ENCODE measurements around the gene HUS1B. TPM values are rescaled to one million over a fixed set of nuclear protein-coding genes. Genes with fewer than 3 reads are reported as not detected.

Gene HUS1B
- total RNA-seq = 0.98 TPM

DNA sequence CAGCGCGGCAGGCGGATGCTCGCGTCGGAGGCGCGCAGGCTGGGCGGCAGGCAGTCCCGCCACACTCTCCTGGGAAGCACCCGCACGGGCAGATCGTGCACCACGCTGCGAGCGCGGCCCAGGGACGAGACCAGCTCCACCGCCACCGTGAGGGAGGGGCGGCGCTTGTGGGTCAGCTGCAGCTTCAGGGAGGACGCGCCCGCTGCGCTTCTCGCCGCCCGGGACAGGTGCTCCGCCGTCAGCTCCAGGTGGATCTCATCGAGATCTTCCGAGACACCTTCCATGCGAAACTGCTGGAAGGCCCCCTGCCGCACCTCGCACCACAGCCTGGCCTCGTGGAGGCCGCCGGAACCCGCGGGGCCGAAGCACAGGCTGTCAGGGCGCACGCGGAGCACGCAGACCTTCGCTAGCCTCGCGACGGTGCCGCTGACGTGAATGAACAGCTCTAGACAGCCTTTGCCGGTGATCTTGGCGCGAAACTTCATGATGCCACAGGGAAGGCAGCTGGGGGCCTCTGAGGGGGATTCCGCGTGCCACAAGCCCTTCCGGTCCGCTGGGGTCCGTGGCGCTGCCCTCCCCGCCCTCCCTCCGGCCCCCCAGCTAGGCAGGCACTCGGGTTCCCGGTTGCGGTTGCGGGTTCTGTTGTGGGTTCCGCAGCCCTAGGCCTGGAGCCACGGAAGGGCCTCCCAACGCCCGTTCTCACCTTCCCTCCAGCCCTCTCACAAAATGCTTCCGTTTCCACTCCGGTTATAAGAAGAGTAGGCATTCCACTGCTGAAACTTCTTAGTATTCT, at the start of gene HUS1B:
Gene HUS1B (minus strand): TSS at position 641 of the 793 bp plus-strand sequence. CDS start 156 bp downstream, at position 485.
- Histone ChIP-seq H3K36me3 (peaks cover 0 to 6% of the 10 kb centered on the region in 2 donors), H3K4me3 (no peak within 1 kb of the TSS), H3K27ac (no peak within 1 kb of the TSS), H3K9me3 (no peaks in the 10 kb centered on the region), H3K4me1 (peaks cover 9% of the 10 kb centered on the region), H3K27me3 (no peaks in the 10 kb centered on the region)
- no peak for DNase-seq (ENCODE audit: extremely low spot score in 2 of 2)
- intact Hi-C loops (cut with DNase I) = no loop called here
- no peak for TF ChIP-seq POLR2AphosphoS5 (IDR thresholded peaks at IDR 0.05; ENCODE audit: insufficient read depth in 1 of 2, low read depth in 1 of 2)

DNA sequence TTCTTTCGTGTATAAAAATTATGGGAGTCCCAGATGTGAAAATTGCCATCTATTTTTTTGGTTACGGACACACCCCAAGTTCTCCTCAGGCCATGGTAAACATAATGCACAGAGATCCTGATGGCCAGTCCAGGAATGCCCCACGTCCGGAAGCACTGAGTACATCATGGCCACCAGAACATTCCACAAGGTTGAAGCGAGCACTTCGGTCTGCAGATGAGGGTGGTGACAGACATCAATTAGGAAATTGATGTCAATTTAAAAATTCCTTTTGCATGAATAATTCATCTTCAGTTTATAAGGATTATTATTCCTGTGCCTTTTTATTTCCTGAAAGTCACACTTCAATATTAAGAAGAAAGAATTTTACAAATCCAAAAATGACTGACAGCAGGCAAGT, 49.2 kb upstream of the HUS1B start:
- DNase-seq (ENCODE audit: extremely low spot score in 2 of 2) = no peak
- Histone ChIP-seq H3K4me1 (peaks cover 6% of the 10 kb centered on the region), H3K27ac (no peak overlapping the region), H3K36me3 (no peaks in the 10 kb centered on the region), H3K4me3 (no peak overlapping the region), H3K9me3 (no peaks in the 10 kb centered on the region), H3K27me3 (no peaks in the 10 kb centered on the region)
- intact Hi-C loops (cut with DNase I) = no loop called here
- TF ChIP-seq, protein P1, sequence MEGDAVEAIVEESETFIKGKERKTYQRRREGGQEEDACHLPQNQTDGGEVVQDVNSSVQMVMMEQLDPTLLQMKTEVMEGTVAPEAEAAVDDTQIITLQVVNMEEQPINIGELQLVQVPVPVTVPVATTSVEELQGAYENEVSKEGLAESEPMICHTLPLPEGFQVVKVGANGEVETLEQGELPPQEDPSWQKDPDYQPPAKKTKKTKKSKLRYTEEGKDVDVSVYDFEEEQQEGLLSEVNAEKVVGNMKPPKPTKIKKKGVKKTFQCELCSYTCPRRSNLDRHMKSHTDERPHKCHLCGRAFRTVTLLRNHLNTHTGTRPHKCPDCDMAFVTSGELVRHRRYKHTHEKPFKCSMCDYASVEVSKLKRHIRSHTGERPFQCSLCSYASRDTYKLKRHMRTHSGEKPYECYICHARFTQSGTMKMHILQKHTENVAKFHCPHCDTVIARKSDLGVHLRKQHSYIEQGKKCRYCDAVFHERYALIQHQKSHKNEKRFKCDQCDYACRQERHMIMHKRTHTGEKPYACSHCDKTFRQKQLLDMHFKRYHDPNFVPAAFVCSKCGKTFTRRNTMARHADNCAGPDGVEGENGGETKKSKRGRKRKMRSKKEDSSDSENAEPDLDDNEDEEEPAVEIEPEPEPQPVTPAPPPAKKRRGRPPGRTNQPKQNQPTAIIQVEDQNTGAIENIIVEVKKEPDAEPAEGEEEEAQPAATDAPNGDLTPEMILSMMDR (IDR thresholded peaks at IDR 0.05) = no peak
- TF ChIP-seq POLR2AphosphoS5 (IDR thresholded peaks at IDR 0.05; ENCODE audit: insufficient read depth in 1 of 2, low read depth in 1 of 2) (no peak), POLR2A (IDR thresholded peaks at IDR 0.05) (no peak)

DNA sequence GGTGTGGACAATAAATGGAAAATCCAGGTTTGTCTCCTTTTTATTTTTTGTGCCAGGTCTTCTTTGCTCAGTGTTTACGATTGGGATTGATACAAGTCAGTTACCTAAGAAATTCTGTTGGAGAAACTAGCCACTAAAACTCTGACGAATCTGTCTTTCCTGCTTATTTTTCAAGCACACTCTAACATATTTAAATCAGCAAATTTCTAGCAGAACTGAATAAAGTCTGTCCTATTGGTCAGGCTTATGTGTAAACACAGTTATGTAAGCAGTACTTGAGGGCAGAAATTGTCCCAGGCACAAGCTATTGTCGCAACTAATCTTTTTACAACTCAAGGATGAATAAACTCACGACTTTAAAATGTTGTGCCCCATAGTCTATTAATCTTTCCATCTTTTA, 48.1 kb upstream of the HUS1B start:
- no peaks in the 10 kb centered on the region for H3K27me3 ChIP-seq
- H3K9me3 ChIP-seq = no peaks in the 10 kb centered on the region
- no peaks in the 10 kb centered on the region for H3K4me1 ChIP-seq

DNA sequence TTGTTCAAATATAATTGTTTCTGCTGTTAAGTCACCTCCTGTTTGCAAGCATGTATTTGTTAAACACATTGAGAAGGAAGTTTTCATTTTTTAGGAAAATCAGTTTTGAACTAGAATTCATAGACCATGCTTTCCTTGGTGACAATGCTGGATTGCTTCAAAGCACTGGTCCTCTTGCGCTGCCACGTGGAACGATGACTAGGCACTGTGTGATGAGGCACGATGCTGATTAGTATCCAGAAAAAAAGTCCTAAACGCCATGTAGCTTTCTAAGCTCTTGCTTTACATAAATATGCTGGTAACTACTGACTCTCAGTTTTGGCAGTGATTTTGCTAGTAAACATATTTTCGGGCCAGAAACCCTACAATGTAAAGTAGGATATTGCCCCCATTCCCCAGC, 47.1 kb upstream of the HUS1B start:
- DNase-seq (ENCODE audit: extremely low spot score in 2 of 2) = no peak
- Histone ChIP-seq H3K9me3 (no peaks in the 10 kb centered on the region), H3K27ac (no peak overlapping the region), H3K4me1 (no peaks in the 10 kb centered on the region), H3K4me3 (no peak overlapping the region), H3K27me3 (no peaks in the 10 kb centered on the region), H3K36me3 (no peaks in the 10 kb centered on the region)
- intact Hi-C loops (cut with DNase I) = no loop called here
- TF ChIP-seq, protein P1 (IDR thresholded peaks at IDR 0.05) = no peak

More for the DNA sequence above, 48.1 kb upstream of the HUS1B start:
- TF ChIP-seq POLR2A (IDR thresholded peaks at IDR 0.05) = no peak
- no peak overlapping the region for H3K27ac ChIP-seq
- no peak for DNase-seq (ENCODE audit: extremely low spot score in 2 of 2)
- intact Hi-C loops (cut with DNase I) = no loop called here
- no peaks in the 10 kb centered on the region for H3K36me3 ChIP-seq
- no peak overlapping the region for H3K4me3 ChIP-seq

DNA sequence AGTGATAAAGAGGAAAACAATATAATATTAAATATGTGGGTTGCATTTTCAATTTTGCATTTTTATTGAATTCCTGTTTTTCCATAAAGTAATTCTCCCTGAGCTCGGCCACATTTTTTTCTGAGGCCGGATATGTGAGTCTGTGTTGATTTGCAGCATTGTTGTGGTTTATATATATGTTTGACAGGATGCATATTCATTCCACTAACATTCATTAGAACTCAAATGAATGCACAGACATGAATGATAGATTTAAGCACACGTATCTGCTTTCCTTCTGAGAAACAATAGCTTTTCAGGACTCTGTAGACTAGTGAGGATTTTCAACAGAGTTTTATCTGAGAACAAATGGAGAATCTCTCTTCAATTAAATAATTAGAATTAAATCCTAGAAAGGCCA, 46.7 kb upstream of the HUS1B start:
- no peaks in the 10 kb centered on the region for H3K9me3 ChIP-seq
- H3K4me3 ChIP-seq = no peak overlapping the region
- H3K36me3 ChIP-seq = no peaks in the 10 kb centered on the region
- intact Hi-C loops (cut with DNase I) = no loop called here
- H3K4me1 ChIP-seq = no peaks in the 10 kb centered on the region
- no peak for DNase-seq (ENCODE audit: extremely low spot score in 2 of 2)
- TF ChIP-seq POLR2A (IDR thresholded peaks at IDR 0.05) = no peak
- TF ChIP-seq, protein P1 (IDR thresholded peaks at IDR 0.05) = no peak
- no peak for TF ChIP-seq POLR2AphosphoS5 (IDR thresholded peaks at IDR 0.05; ENCODE audit: insufficient read depth in 1 of 2, low read depth in 1 of 2)
- H3K27me3 ChIP-seq = no peaks in the 10 kb centered on the region
- H3K27ac ChIP-seq = no peak overlapping the region

DNA sequence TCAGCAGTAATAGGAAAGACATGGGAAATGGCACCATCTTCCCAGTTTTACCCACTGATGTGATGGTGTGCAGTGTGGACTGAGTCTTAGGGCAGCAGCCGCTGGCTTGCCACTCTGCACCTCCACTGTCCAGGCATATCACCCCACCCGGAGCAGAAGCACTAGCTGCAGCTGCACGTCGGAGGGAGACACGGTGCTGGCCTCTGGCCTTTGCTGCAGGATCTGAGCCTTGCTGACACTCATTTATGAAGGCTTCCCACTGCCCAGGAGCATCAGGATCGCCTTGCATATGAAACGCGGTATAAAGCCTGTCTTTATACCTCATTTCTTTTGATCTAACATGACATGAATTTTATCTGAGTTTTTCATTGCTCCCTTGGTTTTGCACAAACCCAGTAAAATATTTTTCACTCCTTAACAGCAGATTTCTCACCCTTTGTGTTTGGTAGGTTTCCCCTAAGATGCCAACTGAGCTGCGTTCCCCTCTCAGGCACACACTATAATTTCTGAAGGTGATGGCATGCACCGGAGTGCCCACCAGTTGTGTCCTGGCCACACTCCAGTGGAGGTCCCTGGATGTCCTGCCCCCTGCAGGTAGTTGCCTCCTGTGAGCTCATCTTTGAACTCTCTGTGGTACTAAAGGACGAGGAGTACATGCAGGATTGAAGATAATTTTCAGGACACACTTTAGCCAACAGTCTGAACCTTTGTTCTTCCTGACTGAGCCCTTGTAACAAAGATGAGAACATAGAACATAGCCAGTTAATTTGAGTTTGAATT, 45.0 kb upstream of the HUS1B start:
- intact Hi-C loops (cut with DNase I) = no loop called here
- DNase-seq (ENCODE audit: extremely low spot score in 2 of 2) = no peak

More for the DNA sequence above, 45.0 kb upstream of the HUS1B start:
- Histone ChIP-seq H3K4me1 (no peaks in the 10 kb centered on the region), H3K27ac (no peak overlapping the region), H3K36me3 (no peaks in the 10 kb centered on the region), H3K27me3 (no peaks in the 10 kb centered on the region), H3K4me3 (no peak overlapping the region), H3K9me3 (no peaks in the 10 kb centered on the region)
- TF ChIP-seq POLR2A (IDR thresholded peaks at IDR 0.05) (no peak), POLR2AphosphoS5 (IDR thresholded peaks at IDR 0.05; ENCODE audit: insufficient read depth in 1 of 2, low read depth in 1 of 2) (no peak)
- TF ChIP-seq, protein P1 (IDR thresholded peaks at IDR 0.05) = no peak

Data from vagina (tissue), 2 donors.